SW 1271 (cell line): Measurements from ENCODE around the gene PTPRN2.
"Not testable (repeated sequence)": the region's sequence is repeated elsewhere in the genome, so short reads cannot be mapped to it uniquely, and the experiment has no call there.

Experiments
- DNase-seq, 2 experiments: peaks; one replicate each; lab custom pipeline; 2025; lab: John Stamatoyannopoulos, UW

Gene PTPRN2

DNA sequence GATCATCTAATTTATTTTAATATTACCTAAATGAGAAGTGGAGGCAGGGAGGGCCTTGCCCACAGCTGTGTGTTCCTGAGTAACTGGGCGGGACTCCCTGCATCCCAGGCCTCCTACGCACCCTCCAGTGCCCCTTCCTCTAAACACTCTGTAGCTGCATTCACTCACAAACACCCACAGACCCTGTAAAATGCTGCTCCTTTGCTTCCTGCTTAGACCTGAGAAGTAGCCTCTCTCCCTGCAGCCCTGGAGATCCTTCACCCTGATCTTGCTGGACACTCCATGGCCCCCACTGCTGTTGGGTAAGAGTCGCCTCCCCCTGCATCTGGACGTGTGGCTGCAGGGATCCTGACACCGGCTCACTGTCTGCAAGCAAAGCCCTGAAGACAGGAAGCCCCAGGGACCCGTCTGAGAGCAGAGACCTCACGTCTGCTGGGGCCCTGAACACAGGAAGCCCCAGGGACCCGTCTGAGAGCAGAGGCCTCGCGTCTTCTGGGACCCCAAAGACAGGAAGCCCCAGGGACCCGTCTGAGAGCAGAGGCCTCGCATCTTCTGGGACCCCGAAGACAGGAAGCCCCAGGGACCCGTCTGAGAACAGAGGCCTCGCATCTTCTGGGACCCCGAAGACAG lies 661.0 kb downstream of the PTPRN2 start:
- no peak for DNase-seq

GRCh38 chr7:157926107-157926506 lies 661.5 kb downstream of the PTPRN2 start:
- DNase-seq: no peak

- DNase-seq: no peak
Observed at GRCh38 chr7:157925383-157925875, 662.2 kb downstream of the PTPRN2 start.

DNA sequence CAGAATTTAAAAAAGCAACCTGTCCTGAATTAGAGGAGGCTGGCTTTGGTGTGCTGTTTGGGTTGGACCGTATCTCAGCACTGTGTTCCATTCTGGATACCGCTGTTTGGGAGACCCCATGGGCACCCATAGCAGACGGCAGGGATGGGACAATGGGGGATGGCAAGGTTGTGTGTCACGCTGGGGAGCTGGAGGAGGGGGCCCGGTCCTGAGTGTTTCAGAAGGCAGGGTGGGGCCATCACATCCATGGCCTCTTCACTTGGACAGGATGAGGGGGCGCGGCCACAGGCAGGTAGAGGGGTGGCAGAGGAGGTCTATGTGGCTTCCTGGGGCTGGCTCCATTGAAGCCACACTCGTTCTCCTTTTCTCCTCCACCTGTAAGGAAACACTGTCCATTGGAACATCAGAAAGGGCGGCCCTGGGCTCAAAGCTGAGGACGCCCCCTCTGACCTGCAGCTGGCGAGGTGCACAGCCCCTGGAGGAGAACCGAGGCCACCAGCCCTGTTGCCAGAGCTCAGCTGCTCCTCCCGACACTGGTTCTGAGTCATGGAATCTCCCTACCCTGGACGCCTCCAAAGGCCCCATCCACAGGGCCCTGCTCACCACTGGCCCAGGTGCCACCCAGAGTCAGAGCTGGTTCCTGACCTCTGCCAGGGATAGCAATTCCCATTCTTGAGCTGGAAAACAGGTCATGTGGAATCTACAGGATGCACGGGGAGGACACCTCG lies 663.6 kb downstream of the PTPRN2 start:
- no peak for DNase-seq

DNA sequence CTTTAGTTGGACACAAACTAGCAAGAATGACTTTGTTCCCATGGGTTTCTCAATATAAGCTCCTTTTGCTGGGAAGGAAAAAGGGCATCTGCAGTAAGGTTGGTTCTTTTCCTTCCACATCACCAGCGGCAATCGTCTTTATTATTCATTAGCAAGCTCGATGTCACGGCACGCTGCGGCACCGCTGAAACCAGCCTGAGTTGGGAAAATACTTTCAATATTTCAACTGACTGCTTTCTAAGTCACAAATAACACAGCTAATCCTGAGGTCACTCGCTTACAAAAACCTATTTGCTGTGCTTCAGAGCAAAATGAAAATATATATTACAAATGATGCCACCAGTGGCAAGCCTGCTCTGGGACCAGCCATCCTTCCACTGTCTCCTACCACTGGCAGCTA lies 665.0 kb downstream of the PTPRN2 start:
- DNase-seq: no peak

DNA sequence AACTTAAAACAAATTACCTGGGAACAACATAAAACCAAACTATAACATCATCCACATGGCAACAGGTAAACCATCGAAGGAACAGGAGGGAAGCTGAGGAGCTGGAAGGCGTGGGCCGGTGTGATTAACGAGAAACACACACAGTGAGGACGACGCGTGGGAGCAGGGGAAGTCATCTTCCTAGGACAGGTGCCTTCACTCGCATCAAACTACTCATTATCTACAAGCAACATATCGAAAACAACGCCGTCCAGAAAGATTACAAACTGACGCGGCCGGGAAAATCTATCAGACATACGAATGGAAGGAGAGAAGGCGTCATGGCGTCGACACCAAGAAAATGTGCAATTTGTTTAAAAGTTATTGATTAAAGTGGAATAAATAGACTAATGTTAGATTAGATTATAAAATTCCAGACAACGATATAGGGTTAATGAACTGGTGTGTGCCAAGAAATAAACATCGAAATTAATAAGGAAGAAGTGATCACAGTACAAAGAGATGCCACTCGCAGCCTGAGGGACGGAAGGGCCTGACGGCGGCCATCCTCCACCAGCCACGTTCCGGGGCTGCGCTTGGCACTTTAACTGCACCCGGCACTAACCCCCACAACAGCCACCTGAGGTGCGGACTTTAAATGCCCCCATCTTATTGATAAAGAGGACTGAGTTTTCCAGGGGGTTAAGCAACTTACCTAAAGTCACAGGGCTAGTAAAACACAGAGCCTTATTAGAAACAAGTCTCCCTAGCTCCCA lies 669.1 kb downstream of the PTPRN2 start:
- DNase-seq: no peak

DNA sequence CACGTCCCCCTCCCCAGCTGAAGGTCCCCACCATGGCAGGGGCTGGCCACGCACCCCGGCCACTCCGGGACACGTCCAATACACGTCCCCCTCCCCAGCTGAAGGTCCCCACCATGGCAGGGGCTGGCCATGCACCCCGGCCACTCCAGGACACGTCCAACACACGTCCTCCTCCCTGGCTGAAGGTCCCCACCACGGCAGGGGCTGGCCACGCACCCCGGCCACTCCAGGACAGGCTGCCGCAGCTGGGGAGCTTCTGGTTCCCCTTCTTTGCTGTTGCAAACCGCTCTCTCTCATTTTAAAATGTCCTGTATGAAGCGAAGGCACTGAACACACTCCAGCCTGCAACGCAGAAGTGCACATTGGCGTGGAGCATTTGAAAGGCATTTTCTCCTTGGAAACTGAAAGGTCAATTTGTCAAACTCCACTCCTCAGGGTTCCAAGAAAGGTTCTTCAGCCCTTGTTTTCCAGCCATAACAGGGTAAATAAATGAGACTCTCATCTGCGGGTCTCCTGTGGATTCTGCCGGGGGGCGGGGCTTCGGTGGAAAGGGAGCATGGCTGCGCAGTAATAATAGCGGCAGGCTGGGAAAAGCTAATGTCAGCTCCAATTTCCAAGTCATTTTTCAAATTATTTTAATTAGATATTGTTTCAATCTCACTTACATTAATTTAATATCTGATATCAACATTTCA lies 670.5 kb downstream of the PTPRN2 start:
- no peak for DNase-seq

DNA sequence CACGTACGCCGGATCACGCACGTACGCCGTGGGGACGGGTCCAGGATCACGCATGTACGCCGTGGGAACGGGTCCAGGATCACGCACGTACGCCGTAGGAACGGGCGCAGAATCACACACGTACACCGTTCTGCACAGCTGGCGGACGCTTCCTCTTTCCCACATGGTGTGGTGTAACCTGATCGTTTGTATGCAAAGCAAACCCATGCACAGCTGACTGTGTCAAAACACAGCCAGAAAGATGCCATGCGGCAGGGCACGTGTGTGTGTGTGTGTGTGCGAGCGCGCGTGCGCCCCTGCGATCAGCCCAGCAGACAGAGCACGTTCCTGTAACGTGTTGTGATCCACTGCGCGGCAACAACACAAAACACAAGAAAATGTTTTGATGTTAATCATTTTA lies 677.2 kb downstream of the PTPRN2 start:
- DNase-seq: no peak

- not testable (repeated sequence) for DNase-seq
Observed at GRCh38 chr7:157910045-157910444, 677.6 kb downstream of the PTPRN2 start.

DNA sequence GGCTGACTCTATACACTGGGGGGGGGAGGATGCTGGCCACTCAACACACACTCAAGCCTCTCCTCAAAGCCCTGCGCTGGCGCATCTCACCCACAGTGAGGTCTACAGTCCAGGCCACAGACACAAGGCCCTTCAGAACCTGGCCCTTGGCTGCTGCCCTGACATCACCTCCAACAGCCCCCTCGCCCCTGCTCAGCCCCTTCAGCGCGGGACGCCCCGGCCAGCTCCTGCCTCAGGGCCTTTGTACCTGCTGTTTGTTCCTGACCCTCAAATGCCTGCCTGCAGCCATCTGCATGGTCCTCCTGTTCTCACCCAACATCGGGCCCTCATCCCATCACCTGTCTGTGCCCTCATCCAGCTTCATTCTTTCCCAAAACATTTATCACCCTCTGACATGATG lies 678.3 kb downstream of the PTPRN2 start:
- no peak for DNase-seq

- no peak for DNase-seq
Observed at GRCh38 chr7:157908006-157908782, 679.4 kb downstream of the PTPRN2 start.

DNA sequence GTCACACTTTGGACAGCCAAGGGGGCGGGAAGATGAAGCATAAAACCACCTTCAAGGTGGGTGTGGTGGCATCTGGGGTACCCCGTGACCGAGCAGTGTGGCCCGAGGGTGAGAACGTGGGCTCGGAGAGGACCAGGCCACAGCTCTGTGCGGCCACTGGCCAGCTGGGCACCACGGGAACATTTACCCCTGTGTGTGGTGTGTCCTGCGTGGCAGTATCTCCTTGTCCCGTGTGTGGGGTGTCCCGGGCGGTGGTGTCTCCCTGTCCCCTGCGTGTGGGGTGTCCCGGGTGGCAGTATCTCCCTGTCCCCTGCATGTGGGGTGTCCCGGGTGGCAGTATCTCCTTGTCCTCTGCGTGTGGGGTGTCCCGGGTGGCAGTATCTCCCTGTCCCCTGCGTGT lies 680.5 kb downstream of the PTPRN2 start:
- no peak for DNase-seq

DNA sequence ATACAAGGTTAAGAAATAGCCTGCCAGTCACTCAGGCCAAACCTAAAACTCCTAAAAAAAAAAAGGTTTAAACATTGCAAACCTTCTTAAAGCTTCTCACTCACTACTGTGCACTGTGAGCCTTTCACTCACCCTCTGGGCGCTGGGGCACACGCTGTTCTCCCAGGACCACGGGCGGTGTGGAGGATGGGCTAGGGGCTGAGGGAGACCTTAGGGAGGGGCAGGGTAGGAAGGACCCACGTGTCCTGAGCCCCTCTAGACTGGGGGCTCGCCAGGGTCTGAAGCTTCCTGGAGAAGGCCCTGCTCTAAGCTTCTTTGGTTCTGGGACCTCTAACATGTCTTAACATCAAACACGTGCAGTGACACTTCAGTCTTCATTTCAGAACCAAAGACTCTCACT lies 681.0 kb downstream of the PTPRN2 start:
- DNase-seq: no peak

- DNase-seq: no peak
Observed at GRCh38 chr7:157905651-157906461, 681.8 kb downstream of the PTPRN2 start.

DNA sequence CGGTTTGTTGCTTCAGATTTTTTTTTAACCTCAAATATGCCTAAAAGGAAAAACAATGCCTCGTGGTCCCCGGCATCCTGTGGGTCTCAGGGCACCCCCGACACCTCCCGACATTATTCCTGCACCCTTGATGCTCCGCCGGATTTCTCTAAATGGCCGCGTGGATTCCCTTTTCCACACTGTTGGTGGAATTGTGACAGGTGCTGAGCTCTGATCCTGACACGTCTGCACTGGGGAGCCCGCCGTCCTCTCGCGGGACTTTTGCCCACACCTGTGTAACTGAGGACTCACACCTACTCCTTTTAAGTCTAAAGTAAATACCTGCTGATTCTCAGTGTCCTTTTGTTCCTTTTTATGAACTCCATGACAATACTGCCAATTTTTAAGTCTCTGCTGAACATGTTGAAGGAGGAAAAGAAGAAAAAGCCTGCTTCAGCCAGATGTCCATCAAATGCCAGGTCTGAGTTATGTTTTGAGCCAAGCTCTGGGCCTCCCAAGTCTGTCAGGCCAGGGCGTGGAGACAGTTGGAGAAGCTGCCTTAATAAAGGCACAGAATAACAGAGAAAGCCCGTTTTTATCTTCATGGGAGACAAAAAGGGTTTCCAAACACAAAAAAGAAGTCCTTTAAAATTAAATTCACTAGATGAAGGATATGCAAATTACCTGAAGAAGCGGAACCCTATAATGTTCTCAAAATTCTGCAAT lies 682.6 kb downstream of the PTPRN2 start:
- DNase-seq: no peak

DNA sequence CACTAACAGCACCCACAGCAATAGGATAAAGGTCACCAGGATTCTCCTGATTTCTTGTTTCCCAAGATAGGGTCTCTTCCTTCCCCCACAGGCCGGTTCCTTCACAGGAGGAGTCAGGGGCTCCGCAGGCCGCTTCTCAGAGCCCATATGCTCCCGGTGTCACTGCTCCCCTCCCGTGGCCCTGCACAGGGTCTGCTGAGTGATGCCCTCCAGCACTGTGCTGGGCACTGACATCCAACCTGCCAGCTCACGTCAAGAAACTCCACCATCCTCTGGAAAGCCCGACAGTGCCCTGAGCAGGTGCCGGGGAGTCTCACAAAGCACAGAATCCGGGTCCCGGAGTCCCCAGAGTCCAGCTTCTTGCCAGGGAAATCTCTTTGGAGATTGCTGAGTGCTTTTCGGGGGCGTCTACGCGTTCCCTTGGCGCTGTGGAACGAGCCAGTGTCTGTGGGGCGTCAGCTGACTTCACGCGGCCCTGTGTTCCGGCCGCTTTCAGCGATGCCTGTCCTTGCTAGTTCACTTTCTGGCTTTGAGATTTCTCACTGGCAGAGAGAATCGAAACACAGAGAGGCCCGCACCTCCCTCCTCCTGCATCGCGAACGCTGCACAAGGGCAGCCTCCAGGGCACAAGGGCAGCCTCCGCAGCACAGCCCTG lies 683.3 kb downstream of the PTPRN2 start:
- no peak for DNase-seq

GRCh38 chr7:157903710-157904109 lies 683.9 kb downstream of the PTPRN2 start:
- no peak for DNase-seq

- no peak for DNase-seq
Observed at GRCh38 chr7:157903296-157903695, 684.3 kb downstream of the PTPRN2 start.

DNA sequence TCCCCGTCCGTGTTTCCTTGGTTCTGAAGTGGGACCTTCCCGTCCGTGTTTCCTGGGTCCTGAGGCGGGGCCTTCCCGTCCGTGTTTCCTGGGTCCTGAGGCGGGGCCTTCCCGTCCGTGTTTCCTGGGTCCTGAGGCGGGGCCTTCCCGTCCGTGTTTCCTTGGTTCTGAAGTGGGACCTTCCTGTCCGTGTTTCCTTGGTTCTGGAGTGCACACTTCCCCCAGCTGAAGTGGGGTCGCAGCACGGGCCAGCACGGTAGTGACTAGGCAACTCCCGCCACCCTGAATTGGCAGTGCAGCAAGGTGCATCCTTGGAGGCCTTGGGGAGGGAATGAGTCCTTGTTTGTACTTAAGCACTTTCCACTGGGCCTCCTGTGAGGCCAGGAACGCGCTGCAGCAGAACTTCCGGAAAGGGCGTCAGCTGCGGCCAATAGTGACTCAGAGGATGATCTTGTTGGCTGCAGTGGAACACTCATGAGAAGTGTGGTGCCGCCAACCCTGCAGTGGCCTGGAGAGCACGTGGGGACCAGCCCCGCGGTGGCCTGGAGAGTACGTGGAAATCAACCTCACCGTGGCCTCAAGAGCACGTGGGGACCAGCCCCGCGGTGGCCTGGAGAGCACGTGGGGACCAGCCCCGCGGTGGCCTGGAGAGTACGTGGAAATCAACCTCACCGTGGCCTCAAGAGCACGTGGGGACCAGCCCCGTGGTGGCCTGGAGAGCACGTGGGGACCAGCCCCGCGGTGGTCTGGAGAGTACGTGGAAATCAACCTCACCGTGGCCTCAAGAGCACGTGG lies 685.6 kb downstream of the PTPRN2 start:
- not testable (repeated sequence) for DNase-seq
